Stimulated activated CD8-positive, alpha-beta memory T cell treated with anti-CD3 and anti-CD28 coated beads, Interleukin-12 subunit alpha, Interleukin-12 subunit beta, amount 100 ng/mL, for 24 hours (primary cell): ENCODE measurements around the gene LSG1.
"Not testable (repeated sequence)": the region's sequence is repeated elsewhere in the genome, so short reads cannot be mapped to it uniquely, and the experiment has no call there.

ENCODE experiments used
- DNase-seq: peaks from one replicate; pipeline ENCODE4 v3.0.0-alpha.2; 2020; ENCODE audit errors: extremely low read depth

The LSG1 gene

GRCh38 chr3:194617827-194618226 lies 54.2 kb downstream of the LSG1 start:
- DNase-seq: no peak

DNA sequence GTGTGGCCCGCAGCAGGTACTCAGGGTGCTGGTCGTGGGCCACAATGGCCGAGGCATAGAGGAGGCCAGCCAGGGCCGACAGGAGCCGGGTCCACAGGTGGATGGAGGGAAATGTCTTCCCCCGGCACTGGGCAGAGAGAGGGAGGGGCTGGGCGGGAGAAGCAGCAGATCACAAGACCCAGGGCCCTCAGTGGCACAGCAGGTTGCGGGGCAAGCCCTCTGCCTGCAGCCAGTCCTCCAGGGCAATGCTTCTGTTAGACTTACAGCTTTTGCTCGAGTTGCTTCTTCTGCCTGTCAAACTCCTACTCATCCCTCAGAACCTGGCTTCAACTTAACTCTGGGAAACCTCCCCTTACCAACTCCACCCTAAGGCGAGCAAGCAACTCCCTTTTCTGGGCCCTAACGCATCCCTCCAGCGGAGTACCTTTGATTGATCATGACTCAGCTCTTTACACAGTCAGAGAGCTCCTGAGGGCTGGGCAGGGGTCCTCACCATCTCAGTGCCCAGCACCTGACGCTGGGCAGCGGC lies 54.8 kb downstream of the LSG1 start:
- DNase-seq: no peak

- DNase-seq: no peak
Observed at GRCh38 chr3:194615226-194615625, 56.8 kb downstream of the LSG1 start.

- no peak for DNase-seq
Observed at GRCh38 chr3:194612221-194612620, 59.8 kb downstream of the LSG1 start.

- DNase-seq: no peak
Observed at GRCh38 chr3:194610689-194611088, 61.3 kb downstream of the LSG1 start.

DNA sequence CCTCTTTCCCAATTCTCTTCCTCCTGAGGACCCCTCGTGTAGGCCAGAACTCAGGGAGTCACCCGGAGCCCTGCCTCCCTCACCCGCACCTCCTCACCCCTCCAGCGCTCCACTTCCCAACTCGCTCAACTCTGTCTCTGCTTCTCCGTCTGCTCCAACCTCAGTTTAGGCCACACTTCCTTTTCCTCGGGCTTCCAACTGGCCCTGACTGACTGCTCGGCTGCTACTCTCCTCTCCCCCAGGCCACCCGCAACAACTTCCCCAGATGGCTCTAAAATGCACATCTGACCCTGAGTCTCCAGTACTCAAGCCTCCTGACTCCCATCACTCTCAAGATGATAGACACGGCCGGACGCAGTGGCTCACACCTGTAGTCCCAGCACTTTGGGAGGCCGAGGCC lies 62.4 kb downstream of the LSG1 start:
- DNase-seq: no peak

DNA sequence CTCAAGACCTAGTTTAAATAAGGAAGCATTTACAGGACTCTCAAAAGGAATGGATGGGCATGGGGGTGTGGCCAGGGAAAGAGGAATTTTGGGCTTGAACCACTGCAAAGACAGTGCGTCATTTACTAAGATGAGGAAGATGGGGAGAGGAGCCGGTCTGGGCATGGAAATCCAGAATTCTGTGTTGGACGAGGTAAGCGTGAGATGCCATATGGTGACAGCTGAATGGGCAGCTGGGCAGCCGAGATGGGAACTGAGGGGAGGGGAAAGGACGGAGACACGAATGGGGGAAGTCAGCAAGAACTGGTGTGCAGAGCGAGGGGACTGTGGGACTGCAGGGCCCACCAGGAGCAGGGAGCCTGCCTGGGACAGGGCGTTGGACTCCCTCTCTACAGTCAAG lies 63.0 kb downstream of the LSG1 start:
- no peak for DNase-seq

GRCh38 chr3:194607592-194608389 lies 64.2 kb downstream of the LSG1 start:
- DNase-seq: no peak

- no peak for DNase-seq
Observed at GRCh38 chr3:194606941-194607340, 65.0 kb downstream of the LSG1 start.

DNA sequence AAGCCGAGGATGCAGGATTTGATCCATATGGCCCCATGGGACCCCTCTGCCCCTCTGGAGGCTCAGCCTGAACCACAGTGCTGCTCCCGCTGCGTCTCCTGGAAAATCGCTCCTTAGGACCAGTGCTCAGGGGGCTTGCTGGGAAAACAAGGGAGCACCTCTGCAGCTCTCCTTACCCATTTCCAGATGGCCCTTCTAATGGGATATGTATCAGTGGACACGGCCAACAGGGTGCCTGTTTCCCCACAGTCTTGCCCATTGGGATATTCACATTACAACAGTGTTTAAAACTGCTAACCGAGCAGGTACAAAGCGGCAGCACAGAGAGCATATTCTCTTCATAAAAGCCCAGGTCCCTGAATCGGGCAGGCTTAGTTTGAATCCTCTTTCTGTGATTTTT lies 65.8 kb downstream of the LSG1 start:
- no peak for DNase-seq

DNA sequence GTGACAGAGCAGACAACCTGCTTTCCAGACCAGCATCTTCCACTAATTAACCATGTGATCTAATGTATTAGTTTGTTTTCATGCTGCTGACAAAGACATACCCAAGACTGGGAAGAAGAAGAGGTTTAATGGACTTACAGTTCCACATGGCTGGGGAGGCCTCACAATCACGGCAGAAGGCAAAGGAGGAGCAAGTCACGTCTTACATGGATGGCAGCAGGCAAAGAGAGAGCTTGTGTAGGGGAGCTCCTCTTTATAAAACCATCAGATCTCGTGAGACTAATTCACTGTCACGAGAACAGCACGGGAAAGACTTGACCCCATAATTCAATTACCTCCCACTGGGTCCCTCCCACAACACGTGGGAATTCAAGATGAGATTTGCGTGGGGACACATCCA lies 66.7 kb downstream of the LSG1 start:
- DNase-seq: not testable (repeated sequence)

DNA sequence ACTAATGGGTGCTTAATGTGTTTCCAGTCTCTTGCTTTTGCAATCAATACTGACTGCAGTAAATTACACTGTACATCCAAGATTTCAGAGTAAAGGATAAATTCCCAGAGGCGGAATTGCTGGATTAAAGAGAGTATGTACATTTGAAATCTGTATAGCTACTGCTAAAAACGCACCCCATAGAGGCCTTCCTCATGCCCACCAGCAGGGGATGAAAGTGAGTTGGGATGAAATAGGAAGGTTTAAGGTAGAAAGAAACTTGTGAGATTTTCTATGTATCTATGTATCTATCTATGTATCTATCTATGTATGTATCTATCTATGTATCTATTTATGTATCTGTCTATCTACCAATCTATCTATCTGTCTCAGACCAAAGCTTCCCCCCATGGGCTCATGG lies 67.2 kb downstream of the LSG1 start:
- no peak for DNase-seq

DNA sequence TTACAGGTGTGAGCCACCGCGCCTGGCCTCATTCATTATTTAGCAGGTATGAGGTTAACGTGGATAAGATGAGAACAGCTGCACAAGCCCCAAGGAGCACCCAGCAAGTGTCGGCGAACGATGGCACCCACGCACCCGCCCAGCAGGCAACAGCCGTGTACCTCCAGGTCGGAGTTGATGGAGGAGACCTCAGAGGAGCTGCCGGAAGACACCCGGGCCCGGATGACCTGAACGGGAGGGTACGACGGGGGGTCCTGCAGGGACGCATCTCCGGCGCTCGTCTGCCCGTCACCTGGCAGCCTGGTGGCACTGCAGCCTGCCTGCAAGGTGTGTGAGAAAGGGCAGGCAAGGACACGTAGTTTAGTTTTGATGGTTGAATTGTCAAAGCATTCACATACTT lies 67.9 kb downstream of the LSG1 start:
- no peak for DNase-seq

DNA sequence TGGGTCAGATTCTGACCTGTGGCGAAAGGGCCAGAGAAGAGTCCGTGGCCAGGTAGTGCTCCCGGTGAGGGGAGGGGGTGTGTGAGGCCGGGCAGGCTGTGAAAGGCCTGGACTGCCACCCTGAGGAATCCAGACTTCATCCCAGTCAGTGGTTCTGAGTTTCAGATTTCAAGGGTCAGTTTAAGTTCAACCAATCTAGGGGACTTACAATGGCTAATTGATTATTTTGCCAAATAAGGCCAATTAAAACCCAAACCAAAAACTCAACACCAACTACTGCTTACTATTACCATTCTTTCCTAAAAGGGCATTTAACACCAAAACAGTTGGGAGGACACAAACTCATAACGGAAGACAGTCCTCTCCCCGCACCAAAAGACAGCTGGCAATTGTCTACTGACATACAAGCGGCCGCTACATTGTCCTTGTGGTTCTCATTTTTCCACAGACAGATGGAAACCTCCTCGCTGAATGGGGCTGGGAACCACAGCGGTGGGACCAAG lies 69.3 kb downstream of the LSG1 start:
- no peak for DNase-seq

GRCh38 chr3:194598771-194599557 lies 73.0 kb downstream of the LSG1 start:
- no peak for DNase-seq

DNA sequence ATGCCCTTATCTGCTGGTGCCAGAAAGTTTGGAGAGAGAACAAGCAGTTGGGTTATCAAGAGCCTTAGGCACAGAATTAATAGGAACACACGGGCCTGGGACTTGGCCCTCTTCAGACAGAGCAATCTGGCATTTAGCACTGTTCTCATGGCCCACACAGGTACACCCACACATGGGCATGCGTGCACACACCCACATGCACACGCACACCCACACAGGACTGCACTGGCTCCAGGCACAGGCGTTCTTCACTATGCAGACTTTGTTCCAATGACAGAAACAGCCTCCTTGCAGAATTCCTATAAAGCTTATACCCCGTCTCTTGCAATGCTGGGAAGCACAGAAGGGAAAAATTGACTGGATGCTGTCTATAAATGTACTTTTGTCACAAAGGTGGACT lies 75.1 kb downstream of the LSG1 start:
- no peak for DNase-seq

- DNase-seq: no peak
Observed at GRCh38 chr3:194592798-194593752, 78.9 kb downstream of the LSG1 start.
